Peyer's patch (tissue), 4 donors: Measurements from ENCODE around the gene CDK12. TPM values are rescaled to one million over a fixed set of nuclear protein-coding genes. Genes with fewer than 3 reads are reported as not detected.
"Not testable (repeated sequence)": the region's sequence is repeated elsewhere in the genome, so short reads cannot be mapped to it uniquely, and the experiment has no call there.

Experiments used
- DNase-seq, 3 donors: peaks; one replicate each; pipeline ENCODE4 v3.0.0-alpha.2; 2017 to 2019
- H3K27ac ChIP-seq, 4 donors: fragments of 200-600 bp; sonication (generic); one replicate each; pipeline ENCODE4 v1.5.1; 2016 to 2019
- H3K27me3 ChIP-seq, 2 donors: fragments of 200-600 bp; sonication (generic); one replicate each; pipeline ENCODE4 v1.5.1; 2019
- H3K36me3 ChIP-seq, 3 donors: fragments of 200-600 bp; sonication (generic); one replicate each; pipeline ENCODE4 v1.5.1; 2016 to 2019
- H3K4me1 ChIP-seq, 4 donors: fragments of 200-600 bp; sonication (generic); one replicate each; pipeline ENCODE4 v1.5.1; 2016 to 2019
- H3K4me3 ChIP-seq, 4 donors: fragments of 200-600 bp; sonication (generic); 1 replicate in 3 of 4; 2 replicates in 1 of 4; pipeline ENCODE4 v1.5.1; 2016 to 2019; ENCODE audit warnings: mild to moderate bottlenecking in 1 of 4
- H3K9me3 ChIP-seq, 4 donors: fragments of 200-600 bp; sonication (generic); one replicate each; pipeline ENCODE4 v1.5.1; 2016 to 2019; ENCODE audit warnings: mild to moderate bottlenecking in 1 of 4
- POLR2A ChIP-seq, 2 donors: fragments of 450-650 bp; IDR thresholded peaks; one replicate each; pipeline ENCODE4 v1.5.1; 2017; ENCODE audit warnings: antibody characterized with exemption in 2 of 2, mild to moderate bottlenecking in 2 of 2, moderate library complexity in 2 of 2
- total RNA-seq, 4 donors: library from RNA; depleted of rRNA; stranded (reverse); fragments of >200 nt; gene quantifications; one replicate each; pipeline ENCODE4 v1.1.0, GENCODE V29; 2016
- TF ChIP-seq, protein P1 (sequence below), 6 experiments: fragments of 450-650 bp in 4 of 6; fragments of 200-600 bp in 2 of 6; sonication (generic) in 1 of 6; IDR thresholded peaks; one replicate each; pipeline ENCODE4 v1.5.1; 2017 to 2019; ENCODE audit warnings: antibody characterized with exemption in 6 of 6, mild to moderate bottlenecking in 3 of 6, moderate library complexity in 1 of 6

The CDK12 gene
- total RNA-seq, 4 donors from 2014 or later = 55.3 to 132 (median 81.2) TPM

DNA sequence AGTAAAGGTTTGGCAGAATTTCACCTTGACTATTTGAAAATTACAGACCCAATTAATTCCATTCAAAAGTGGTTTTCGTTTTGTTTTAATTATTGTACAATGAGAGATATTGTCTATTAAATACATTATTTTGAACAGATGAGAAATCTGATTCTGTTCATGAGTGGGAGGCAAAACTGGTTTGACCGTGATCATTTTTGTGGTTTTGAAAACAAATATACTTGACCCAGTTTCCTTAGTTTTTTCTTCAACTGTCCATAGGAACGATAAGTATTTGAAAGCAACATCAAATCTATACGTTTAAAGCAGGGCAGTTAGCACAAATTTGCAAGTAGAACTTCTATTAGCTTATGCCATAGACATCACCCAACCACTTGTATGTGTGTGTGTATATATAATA lies 72.6 kb downstream of the CDK12 start:
- H3K27ac ChIP-seq = no peak overlapping the region
- no peak for DNase-seq
- H3K36me3 ChIP-seq = peaks cover 0 to 22% (median 0%) of the 10 kb centered on the region in 3 donors
- no peaks in the 10 kb centered on the region for H3K9me3 ChIP-seq
- TF ChIP-seq, protein P1, sequence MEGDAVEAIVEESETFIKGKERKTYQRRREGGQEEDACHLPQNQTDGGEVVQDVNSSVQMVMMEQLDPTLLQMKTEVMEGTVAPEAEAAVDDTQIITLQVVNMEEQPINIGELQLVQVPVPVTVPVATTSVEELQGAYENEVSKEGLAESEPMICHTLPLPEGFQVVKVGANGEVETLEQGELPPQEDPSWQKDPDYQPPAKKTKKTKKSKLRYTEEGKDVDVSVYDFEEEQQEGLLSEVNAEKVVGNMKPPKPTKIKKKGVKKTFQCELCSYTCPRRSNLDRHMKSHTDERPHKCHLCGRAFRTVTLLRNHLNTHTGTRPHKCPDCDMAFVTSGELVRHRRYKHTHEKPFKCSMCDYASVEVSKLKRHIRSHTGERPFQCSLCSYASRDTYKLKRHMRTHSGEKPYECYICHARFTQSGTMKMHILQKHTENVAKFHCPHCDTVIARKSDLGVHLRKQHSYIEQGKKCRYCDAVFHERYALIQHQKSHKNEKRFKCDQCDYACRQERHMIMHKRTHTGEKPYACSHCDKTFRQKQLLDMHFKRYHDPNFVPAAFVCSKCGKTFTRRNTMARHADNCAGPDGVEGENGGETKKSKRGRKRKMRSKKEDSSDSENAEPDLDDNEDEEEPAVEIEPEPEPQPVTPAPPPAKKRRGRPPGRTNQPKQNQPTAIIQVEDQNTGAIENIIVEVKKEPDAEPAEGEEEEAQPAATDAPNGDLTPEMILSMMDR (IDR thresholded peaks at IDR 0.05) = no peak
- no peak for TF ChIP-seq POLR2A (IDR thresholded peaks at IDR 0.05)
- peaks cover 0 to 4% (median 0%) of the 10 kb centered on the region in 4 donors for H3K4me1 ChIP-seq
- no peak overlapping the region for H3K4me3 ChIP-seq
- no peaks in the 10 kb centered on the region for H3K27me3 ChIP-seq

DNA sequence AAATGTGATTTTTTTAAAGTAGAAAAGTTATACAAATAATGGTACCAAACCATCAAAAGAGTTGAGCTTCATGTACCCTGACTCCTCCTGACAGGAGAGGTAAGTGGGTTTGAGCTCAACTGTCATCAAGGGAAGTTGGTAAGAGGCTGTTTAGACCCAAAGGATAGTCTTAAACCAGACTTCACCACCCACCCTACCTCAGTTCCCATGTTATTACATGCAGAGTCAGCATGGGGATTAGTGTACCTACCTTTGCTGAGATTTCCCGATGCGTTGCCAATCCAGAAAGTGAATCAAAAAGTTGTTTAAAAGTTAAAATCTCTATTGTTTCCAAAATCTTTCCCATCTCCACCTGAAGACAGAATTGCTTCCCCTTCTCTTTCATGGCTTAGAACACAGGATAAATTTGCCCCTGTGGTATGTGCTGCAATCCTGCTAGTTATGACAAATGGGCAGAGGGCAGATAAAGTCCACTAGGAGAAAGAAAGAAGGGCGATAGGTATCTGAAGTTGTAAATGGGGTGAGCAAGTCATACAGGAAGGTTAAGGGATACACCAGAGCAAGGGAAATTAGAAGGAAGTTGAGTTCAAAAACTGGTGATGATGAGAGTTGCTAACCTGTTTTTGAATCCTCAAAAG lies 73.6 kb downstream of the CDK12 start:
- no peaks in the 10 kb centered on the region for H3K9me3 ChIP-seq
- TF ChIP-seq, protein P1 (IDR thresholded peaks at IDR 0.05) = no peak
- TF ChIP-seq POLR2A (IDR thresholded peaks at IDR 0.05) = no peak
- H3K36me3 ChIP-seq = peaks cover 0 to 15% (median 0%) of the 10 kb centered on the region in 3 donors
- no peak overlapping the region for H3K27ac ChIP-seq
- no peak for DNase-seq
- H3K4me3 ChIP-seq = no peak overlapping the region
- H3K27me3 ChIP-seq = no peaks in the 10 kb centered on the region
- peaks cover 0 to 4% (median 0%) of the 10 kb centered on the region in 4 donors for H3K4me1 ChIP-seq

DNA sequence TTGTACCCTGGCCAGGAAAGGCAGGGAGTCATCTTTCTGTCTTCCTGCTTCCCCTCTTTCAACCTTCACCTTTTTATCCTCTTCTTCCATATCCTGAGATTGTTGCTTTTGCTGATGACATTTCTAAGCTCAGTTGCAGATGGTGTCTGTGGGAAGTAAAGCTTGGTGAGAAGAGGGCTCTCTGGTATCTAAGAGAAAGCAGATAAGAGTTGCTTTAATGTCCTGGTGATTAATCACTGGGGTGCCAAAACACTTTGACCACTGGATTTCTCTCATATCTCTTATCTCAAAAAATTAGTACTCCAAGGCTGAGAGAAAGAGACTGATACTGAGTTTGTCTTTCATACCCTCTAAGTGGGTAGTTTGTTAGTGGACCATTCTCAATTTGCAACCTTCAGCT lies 75.2 kb downstream of the CDK12 start:
- TF ChIP-seq, protein P1 (IDR thresholded peaks at IDR 0.05) = no peak
- no peak for TF ChIP-seq POLR2A (IDR thresholded peaks at IDR 0.05)
- H3K27me3 ChIP-seq = no peaks in the 10 kb centered on the region
- H3K36me3 ChIP-seq = no peaks in the 10 kb centered on the region
- H3K4me1 ChIP-seq = peaks cover 0 to 4% (median 0%) of the 10 kb centered on the region in 4 donors
- no peak overlapping the region for H3K4me3 ChIP-seq
- no peak for DNase-seq
- no peaks in the 10 kb centered on the region for H3K9me3 ChIP-seq
- H3K27ac ChIP-seq = no peak overlapping the region

DNA sequence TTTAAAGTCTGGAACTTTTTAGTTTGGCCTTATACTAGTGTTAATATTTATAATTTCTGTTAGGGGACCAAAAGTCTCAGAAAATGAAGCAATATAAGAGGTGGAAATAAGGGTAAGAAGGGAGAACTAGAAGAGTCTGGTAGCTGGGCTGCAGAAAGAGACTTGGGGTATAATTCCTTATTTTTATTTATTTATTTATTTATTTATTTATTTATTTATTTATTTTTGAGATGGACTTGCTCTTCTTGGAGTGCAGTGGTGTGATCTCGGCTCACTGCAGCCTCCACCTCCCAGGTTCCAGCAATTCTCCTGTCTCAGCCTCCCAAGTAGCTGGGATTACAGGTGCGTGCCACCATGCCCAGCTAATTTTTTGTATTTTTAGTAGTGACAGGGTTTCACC lies 76.1 kb downstream of the CDK12 start:
- H3K27ac ChIP-seq, H3K36me3 ChIP-seq, H3K4me3 ChIP-seq, DNase-seq, H3K4me1 ChIP-seq, H3K9me3 ChIP-seq, H3K27me3 ChIP-seq: not testable (repeated sequence)

DNA sequence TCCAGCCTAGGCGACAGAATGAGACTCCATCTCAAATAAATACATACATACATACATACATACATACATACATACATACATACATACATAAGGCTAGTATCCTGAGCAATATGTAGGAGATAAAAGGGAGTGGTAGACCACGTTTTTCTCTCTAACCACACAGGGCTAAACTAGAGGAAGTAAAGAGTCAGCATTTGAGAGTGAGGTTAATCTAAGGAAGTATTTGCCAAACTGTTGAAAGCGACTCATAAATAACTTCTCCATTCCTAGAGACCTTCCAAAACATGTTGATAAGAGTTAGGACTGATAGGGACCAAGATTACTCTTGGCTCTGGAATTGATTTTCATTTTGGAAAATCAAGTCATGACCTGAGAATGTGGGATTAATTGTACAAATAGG lies 77.6 kb downstream of the CDK12 start:
- no peak overlapping the region for H3K27ac ChIP-seq
- no peak for DNase-seq
- no peak overlapping the region for H3K4me3 ChIP-seq
- TF ChIP-seq, protein P1 (IDR thresholded peaks at IDR 0.05) = no peak
- TF ChIP-seq POLR2A (IDR thresholded peaks at IDR 0.05) = no peak
- H3K36me3 ChIP-seq = no peaks in the 10 kb centered on the region
- H3K9me3 ChIP-seq = no peaks in the 10 kb centered on the region
- no peaks in the 10 kb centered on the region for H3K4me1 ChIP-seq
- no peaks in the 10 kb centered on the region for H3K27me3 ChIP-seq

DNA sequence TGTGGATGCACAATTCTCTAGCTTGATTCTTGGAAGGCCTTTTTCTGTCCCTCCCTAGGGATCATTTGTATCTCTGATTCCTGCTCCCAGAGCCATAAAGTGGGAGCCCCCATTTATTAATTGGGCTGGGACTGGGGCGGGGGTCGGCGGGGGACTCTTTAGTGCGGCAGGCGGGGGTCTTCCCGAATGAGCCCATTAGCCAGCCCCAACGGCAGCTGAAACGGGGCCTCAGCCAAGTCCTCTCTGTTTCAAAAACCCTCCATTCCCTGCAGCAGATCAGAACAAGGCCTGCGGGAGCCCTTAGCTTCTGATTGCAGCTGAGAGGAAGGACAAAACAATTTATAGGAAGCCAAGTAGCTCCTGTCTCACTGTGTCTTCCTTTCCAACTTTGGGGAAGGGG lies 79.3 kb downstream of the CDK12 start:
- TF ChIP-seq POLR2A (IDR thresholded peaks at IDR 0.05) = no peak
- TF ChIP-seq, protein P1 (IDR thresholded peaks at IDR 0.05) = no peak

More for the DNA sequence above, 79.3 kb downstream of the CDK12 start:
- Histone ChIP-seq H3K4me3 (no peak overlapping the region), H3K4me1 (no peaks in the 10 kb centered on the region), H3K27me3 (no peaks in the 10 kb centered on the region), H3K36me3 (peaks cover 0 to 6% (median 0%) of the 10 kb centered on the region in 3 donors), H3K9me3 (no peaks in the 10 kb centered on the region), H3K27ac (no peak overlapping the region)
- DNase-seq = no peak
